Measurements from ENCODE around the gene SPARC.

The SPARC gene

GRCh38 chr5:151667083-151667482 lies 19.6 kb downstream of the SPARC start:
- Histone ChIP-seq H3K27ac (peak overlapping the region; percentile 89 to 97), H3K4me3 (no peak overlapping the region)
- no peak for DNase-seq (ENCODE audit: low spot score)
- no peak for TF ChIP-seq CTCF (IDR thresholded peaks at IDR 0.05)

- DNase-seq (ENCODE audit: low spot score) = no peak
- Histone ChIP-seq H3K4me3 (no peak overlapping the region), H3K27ac (peak overlapping the region; percentile 89 to 97)
- no peak for TF ChIP-seq CTCF (IDR thresholded peaks at IDR 0.05)
Measured at GRCh38 chr5:151665613-151666012, 21.1 kb downstream of the SPARC start.

- Histone ChIP-seq H3K4me3 (no peak overlapping the region), H3K27ac (peak overlapping the region; percentile 89 to 97)
- no peak for DNase-seq (ENCODE audit: low spot score)
- no peak for TF ChIP-seq CTCF (IDR thresholded peaks at IDR 0.05)
Measured at GRCh38 chr5:151664694-151665585, 21.8 kb downstream of the SPARC start.

GRCh38 chr5:151663617-151664293 lies 23.0 kb downstream of the SPARC start:
- no peak for DNase-seq (ENCODE audit: low spot score)
- no peak for TF ChIP-seq CTCF (IDR thresholded peaks at IDR 0.05)
- Histone ChIP-seq H3K4me3 (peak overlapping the region; percentile 22), H3K27ac (peak overlapping the region; percentile 89 to 97)

GRCh38 chr5:151662805-151663204 lies 23.9 kb downstream of the SPARC start:
- peak overlapping the region; percentile 89 to 97 for H3K27ac ChIP-seq
- H3K4me3 ChIP-seq = no peak overlapping the region
- no peak for TF ChIP-seq CTCF (IDR thresholded peaks at IDR 0.05)
- no peak for DNase-seq (ENCODE audit: low spot score)

GRCh38 chr5:151661968-151662732 lies 24.6 kb downstream of the SPARC start:
- no peak overlapping the region for H3K4me3 ChIP-seq
- H3K27ac ChIP-seq = peak overlapping the region in 1 of 2 donors; percentile 97
- no peak for DNase-seq (ENCODE audit: low spot score)
- TF ChIP-seq CTCF (IDR thresholded peaks at IDR 0.05) = no peak

Measured in coronary artery (tissue), 2 donors.